WTC11 (cell line): ENCODE measurements around the gene LRRC47.

Source experiments
- CTCF ChIP-seq: fragments of 200-600 bp; IDR thresholded peaks from 2 replicates; pipeline ENCODE4 v1.8.0; 2022; ENCODE audit warnings: antibody characterized with exemption
- E2F1 ChIP-seq: sonication (generic); formaldehyde crosslinking; IDR thresholded peaks from 2 replicates; pipeline ENCODE4 v1.8.0; 2022; ENCODE audit warnings: mild to moderate bottlenecking, missing genetic modification reagents
- PREB ChIP-seq: sonication (generic); formaldehyde crosslinking; IDR thresholded peaks from 2 replicates; pipeline ENCODE4 v1.8.1; 2022; ENCODE audit warnings: mild to moderate bottlenecking, missing genetic modification reagents, moderate library complexity, borderline replicate concordance
- ZNF121 ChIP-seq: sonication (generic); formaldehyde crosslinking; IDR thresholded peaks from 2 replicates; pipeline ENCODE4 v1.8.0; 2023; ENCODE audit warnings: missing genetic modification reagents

- TF ChIP-seq PREB (CRISPR knock-in tag) = no peak
- no peak for TF ChIP-seq ZNF121 (CRISPR knock-in tag)
- no peak for TF ChIP-seq E2F1 (CRISPR knock-in tag)
- no peak for TF ChIP-seq CTCF
Measured at GRCh38 chr1:3767328-3767925, 28.9 kb downstream of the LRRC47 start.
